Caco-2 (cell line): ENCODE data around the gene HOXD11. TPM values are rescaled to one million over a fixed set of nuclear protein-coding genes. Genes with fewer than 3 reads are reported as not detected.

Source experiments
- BruUV-seq: library from RNA; stranded (reverse); fragments of 400-500 nt; replicated peaks from 2 replicates; lab custom pipeline; 2021; lab: Mats Ljungman, UMichigan
- CTCF ChIA-PET: fragments of 300-600 bp; sonication (Branson Sonifier 250); formaldehyde crosslinking; loops from one replicate; lab custom pipeline; 2022; ENCODE audit warnings: antibody characterized with exemption; lab: Charles Lee
- POLR2A ChIA-PET: fragments of 300-600 bp; sonication (Branson Sonifier 250); formaldehyde crosslinking; loops from one replicate; lab custom pipeline; 2022; ENCODE audit warnings: antibody characterized with exemption; lab: Charles Lee
- DNase-seq, 2 experiments: peaks; one replicate each; pipeline versions ENCODE4 v3.0.0 to v3.0.0-alpha.2; 2020 to 2022
- H3K27me3 ChIP-seq: replicated peaks from 2 replicates; pipeline ENCODE4 v1.6.0; 2011; ENCODE audit warnings: low read length; ENCODE audit not compliant: control insufficient read depth, insufficient read depth
- H3K36me3 ChIP-seq: 2 replicates; pipeline ENCODE4 v1.5.1; 2011; ENCODE audit warnings: low read length; ENCODE audit not compliant: control insufficient read depth, insufficient read depth
- H3K4me1 ChIP-seq: fragments of 250-450 bp; sonication (Bioruptor Pico); 2 replicates; pipeline ENCODE4 v1.5.1; 2020; ENCODE audit warnings: mild to moderate bottlenecking
- H3K4me3 ChIP-seq: 2 replicates; pipeline ENCODE4 v1.5.1; 2011; ENCODE audit warnings: low read depth, mild to moderate bottlenecking, control low read depth, low read length
- H3K9me3 ChIP-seq: fragments of 250-450 bp; sonication (Bioruptor Pico); 2 replicates; pipeline ENCODE4 v1.5.1; 2020; ENCODE audit warnings: mild to moderate bottlenecking, moderate library complexity
- H3K27ac Mint-ChIP-seq: one replicate; pipeline ENCODE4 v1.8.0; 2022; ENCODE audit warnings: mixed read lengths; ENCODE audit not compliant: unreplicated experiment
- H3K27me3 Mint-ChIP-seq: one replicate; pipeline ENCODE4 v1.8.0; 2022; ENCODE audit warnings: mixed read lengths; ENCODE audit not compliant: insufficient read depth, unreplicated experiment
- H3K36me3 Mint-ChIP-seq: one replicate; pipeline ENCODE4 v1.8.0; 2022; ENCODE audit warnings: mild to moderate bottlenecking, mixed read lengths; ENCODE audit not compliant: insufficient read depth, unreplicated experiment
- H3K4me1 Mint-ChIP-seq: one replicate; pipeline ENCODE4 v1.8.0; 2022; ENCODE audit warnings: low read depth, mixed read lengths; ENCODE audit not compliant: unreplicated experiment
- H3K4me3 Mint-ChIP-seq: one replicate; pipeline ENCODE4 v1.8.0; 2022; ENCODE audit warnings: mild to moderate bottlenecking, moderate library complexity, mixed read lengths; ENCODE audit not compliant: unreplicated experiment
- H3K9me3 Mint-ChIP-seq: one replicate; pipeline ENCODE4 v1.8.0; 2022; ENCODE audit warnings: mixed read lengths; ENCODE audit not compliant: unreplicated experiment
- intact Hi-C: fragments of 100-400 bp; cut with micrococcal nuclease; formaldehyde crosslinking; loops from one replicate; pipeline ENCODE4 v1.10.0; 2022; ENCODE audit not compliant: unreplicated experiment
- total RNA-seq: library from RNA; stranded (reverse); gene quantifications from 2 replicates; pipeline ENCODE4 v1.2.3, GENCODE V29; 2022
- TF ChIP-seq, protein P1 (sequence below), 2 experiments: fragments of 200-600 bp in 1 of 2; IDR thresholded peaks; 1 replicate in 1 of 2; 2 replicates in 1 of 2; pipeline versions ENCODE4 v1.5.1 to v1.8.0; 2011 to 2022; ENCODE audit warnings: antibody characterized with exemption in 1 of 2, control low read depth in 1 of 2, inconsistent platforms in 1 of 2, low read depth in 1 of 2, low read length in 1 of 2, mild to moderate bottlenecking in 1 of 2, moderate library complexity in 1 of 2; ENCODE audit not compliant: insufficient read depth in 1 of 2, severe bottlenecking in 1 of 2, unreplicated experiment in 1 of 2

Gene HOXD11
- total RNA-seq, 1 experiment from 2014 or later, result not detected

DNA sequence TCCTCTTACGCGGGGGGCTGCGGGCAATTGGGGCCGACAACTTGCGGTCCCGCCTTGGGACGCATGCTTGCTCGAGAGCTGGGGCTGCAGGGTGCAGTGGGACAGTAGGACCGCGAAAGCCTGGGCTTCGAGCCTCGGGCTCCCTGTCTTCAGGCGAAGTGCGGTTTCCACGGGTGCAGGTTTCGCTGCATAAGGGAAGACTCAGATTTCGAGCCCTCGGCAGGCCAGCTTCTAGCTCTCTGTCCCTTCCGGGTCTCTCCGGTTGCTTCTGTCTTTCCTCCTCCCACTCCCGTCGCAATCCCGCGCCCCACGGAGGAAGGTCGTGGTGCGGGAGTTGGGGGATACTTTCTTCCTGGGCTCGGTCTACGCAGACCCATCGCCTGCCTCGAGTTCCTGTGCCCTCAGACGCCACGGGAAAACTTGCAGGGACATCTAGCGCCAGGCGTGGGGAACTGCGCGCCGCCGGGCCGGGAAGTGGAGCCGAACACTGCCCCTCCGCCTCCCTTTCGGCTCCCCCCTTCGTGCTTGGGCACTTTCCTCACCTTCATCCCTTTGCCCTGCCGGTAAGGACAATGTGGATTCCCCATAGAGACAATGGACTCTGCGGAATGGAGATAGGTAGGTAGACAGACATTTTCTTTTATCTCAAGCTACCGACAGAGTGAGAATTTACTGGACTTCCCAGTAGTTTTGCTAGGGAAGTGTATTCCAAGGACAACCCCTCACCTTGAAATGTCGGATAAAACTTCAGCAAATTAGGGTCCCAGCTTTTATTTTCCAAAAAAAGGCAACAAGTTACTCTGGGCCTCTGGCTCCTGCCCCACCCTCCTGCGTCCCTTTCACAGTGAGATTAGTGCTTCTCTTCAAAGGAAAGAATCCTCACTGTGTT, 18.8 kb upstream of the HOXD11 start:
- H3K9me3 ChIP-seq, result no peaks in the 10 kb centered on the region
- Mint-ChIP-seq H3K4me1 (peaks cover 12% of the 10 kb centered on the region), H3K36me3 (peaks cover 5% of the 10 kb centered on the region), H3K27ac (no peak overlapping the region), H3K4me3 (peak overlapping the region; percentile 71), H3K9me3 (no peaks in the 10 kb centered on the region), H3K27me3 (peaks cover 52% of the 10 kb centered on the region)
- intact Hi-C loops, result loop anchor here (1.0 to 10.0 kb wide), 3 partner anchors 203 to 722 kb away; no protein-coding TSS in a partner anchor
- peak in 1 of 2 experiments; percentile 71 for DNase-seq
- BruUV-seq, result no TSS peak
- peaks cover 18% of the 10 kb centered on the region; the same call in 1 of the 2 replicates for H3K4me1 ChIP-seq
- peak overlapping the region; percentile 43 for H3K4me3 ChIP-seq
- CTCF ChIA-PET, result interaction anchor here (1.3 kb wide), 1 partner anchor 9 kb away, joined by 4 read pairs; no protein-coding TSS in a partner anchor
- TF ChIP-seq, protein P1, sequence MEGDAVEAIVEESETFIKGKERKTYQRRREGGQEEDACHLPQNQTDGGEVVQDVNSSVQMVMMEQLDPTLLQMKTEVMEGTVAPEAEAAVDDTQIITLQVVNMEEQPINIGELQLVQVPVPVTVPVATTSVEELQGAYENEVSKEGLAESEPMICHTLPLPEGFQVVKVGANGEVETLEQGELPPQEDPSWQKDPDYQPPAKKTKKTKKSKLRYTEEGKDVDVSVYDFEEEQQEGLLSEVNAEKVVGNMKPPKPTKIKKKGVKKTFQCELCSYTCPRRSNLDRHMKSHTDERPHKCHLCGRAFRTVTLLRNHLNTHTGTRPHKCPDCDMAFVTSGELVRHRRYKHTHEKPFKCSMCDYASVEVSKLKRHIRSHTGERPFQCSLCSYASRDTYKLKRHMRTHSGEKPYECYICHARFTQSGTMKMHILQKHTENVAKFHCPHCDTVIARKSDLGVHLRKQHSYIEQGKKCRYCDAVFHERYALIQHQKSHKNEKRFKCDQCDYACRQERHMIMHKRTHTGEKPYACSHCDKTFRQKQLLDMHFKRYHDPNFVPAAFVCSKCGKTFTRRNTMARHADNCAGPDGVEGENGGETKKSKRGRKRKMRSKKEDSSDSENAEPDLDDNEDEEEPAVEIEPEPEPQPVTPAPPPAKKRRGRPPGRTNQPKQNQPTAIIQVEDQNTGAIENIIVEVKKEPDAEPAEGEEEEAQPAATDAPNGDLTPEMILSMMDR (IDR thresholded peaks at IDR 0.05; ENCODE audit: insufficient read depth in 1 of 2, low read depth in 1 of 2, low read length in 1 of 2, severe bottlenecking in 1 of 2, unreplicated experiment in 1 of 2), result peak; percentile 75 to 82
- POLR2A ChIA-PET, result no interaction called here
- no peaks in the 10 kb centered on the region for H3K36me3 ChIP-seq
- peaks cover 21% of the 10 kb centered on the region for H3K27me3 ChIP-seq

DNA sequence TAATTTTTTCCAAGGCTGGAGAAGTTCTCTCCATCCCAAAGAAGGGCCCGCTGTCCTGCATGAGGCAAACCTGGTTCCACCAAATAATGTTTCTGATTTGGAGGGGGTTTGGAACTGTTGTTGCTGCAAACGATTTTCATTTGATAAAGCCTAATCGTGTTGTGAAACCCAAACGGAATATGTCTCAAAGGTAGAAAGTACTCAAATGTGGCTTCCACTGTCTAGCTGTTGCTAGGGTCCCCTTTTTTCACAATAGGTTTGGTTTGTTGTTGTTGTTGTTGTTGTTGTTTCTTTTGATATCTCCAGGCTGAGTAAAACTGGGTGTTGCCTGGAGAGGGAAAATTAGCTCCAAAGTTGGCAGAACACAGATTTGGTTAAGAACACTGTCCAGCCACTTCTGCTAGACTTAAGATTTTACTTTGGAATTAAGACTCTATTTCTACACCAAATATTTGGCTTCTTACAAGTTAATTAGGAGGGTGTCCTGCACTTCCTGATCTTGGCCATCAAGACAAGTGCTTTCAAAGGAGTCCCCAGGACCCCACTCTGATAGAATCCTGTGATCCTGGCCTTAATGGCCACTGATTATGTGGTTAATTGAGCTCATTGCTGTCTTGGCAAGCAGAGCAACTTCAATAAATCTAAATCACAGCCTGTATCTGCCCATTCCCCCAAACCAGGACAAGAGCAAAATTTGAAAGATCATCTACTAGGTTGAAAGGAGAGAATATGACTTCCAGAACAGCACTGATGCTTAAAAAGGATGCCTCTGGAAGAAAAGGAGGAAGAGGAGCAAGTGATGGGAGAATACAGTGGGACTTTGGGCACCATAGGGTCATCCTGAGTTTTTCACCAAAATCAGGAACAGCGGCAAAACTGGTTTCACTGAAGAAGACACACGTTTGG, 17.9 kb upstream of the HOXD11 start:
- Histone ChIP-seq H3K27me3 (peaks cover 24% of the 10 kb centered on the region), H3K4me3 (no peak overlapping the region), H3K4me1 (peaks cover 19% of the 10 kb centered on the region; the same call in 1 of the 2 replicates), H3K9me3 (no peaks in the 10 kb centered on the region), H3K36me3 (no peaks in the 10 kb centered on the region)
- Mint-ChIP-seq H3K27me3 (peaks cover 52% of the 10 kb centered on the region), H3K36me3 (no peaks in the 10 kb centered on the region), H3K9me3 (no peaks in the 10 kb centered on the region), H3K4me1 (peaks cover 12% of the 10 kb centered on the region), H3K27ac (no peak overlapping the region), H3K4me3 (no peak overlapping the region)
- intact Hi-C loops, result loop anchor here (1.0 to 10.0 kb wide), 3 partner anchors 204 to 723 kb away; no protein-coding TSS in a partner anchor
- CTCF ChIA-PET, result interaction anchor here (1.3 kb wide), 1 partner anchor 8 kb away, joined by 4 read pairs; no protein-coding TSS in a partner anchor
- TF ChIP-seq, protein P1 (IDR thresholded peaks at IDR 0.05; ENCODE audit: insufficient read depth in 1 of 2, low read depth in 1 of 2, low read length in 1 of 2, severe bottlenecking in 1 of 2, unreplicated experiment in 1 of 2), result no peak
- no TSS peak for BruUV-seq
- POLR2A ChIA-PET, result no interaction called here
- no peak for DNase-seq
